HG03439 (cell line): ENCODE data around the gene CSNK1G1.
"Not testable (repeated sequence)": the region's sequence is repeated elsewhere in the genome, so short reads cannot be mapped to it uniquely, and the experiment has no call there.

Experiments
- ATAC-seq: cut with Tn5 transposase; IDR thresholded peaks from one replicate; pipeline ENCODE4 v1.9.1; 2021; ENCODE audit warnings: mild to moderate bottlenecking, moderate library complexity; ENCODE audit not compliant: unreplicated experiment

CSNK1G1 gene

DNA sequence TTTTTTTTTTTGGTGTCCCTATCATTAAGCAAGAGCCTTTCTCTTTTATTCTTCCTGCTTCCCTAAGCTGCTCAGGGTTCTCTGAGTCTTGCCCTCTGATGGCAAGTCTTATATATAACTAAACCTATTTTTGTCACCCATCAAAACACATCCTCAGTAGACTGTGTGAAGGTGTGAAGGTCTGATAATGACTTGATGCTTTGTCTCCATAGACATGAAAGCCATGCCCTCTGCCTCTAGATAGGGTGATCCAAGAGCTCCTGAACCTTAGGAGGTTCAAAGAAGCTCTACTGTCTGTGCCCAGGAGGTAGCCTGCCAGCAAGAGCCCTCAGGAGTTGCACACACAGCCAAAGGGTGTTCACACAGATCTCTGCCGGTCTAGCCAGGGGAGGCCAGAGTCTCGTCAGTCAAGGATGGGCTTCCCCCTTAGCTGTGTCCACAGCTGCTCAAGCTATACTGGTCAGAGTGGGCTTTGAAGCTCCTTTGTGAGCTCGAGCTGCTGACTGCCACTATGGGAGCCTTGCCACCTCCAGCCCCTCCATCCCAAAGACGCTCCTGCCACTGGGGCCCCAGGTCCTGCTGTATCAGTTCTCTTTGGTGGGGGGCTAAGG lies 217.5 kb downstream of the CSNK1G1 start:
- no peak for ATAC-seq

DNA sequence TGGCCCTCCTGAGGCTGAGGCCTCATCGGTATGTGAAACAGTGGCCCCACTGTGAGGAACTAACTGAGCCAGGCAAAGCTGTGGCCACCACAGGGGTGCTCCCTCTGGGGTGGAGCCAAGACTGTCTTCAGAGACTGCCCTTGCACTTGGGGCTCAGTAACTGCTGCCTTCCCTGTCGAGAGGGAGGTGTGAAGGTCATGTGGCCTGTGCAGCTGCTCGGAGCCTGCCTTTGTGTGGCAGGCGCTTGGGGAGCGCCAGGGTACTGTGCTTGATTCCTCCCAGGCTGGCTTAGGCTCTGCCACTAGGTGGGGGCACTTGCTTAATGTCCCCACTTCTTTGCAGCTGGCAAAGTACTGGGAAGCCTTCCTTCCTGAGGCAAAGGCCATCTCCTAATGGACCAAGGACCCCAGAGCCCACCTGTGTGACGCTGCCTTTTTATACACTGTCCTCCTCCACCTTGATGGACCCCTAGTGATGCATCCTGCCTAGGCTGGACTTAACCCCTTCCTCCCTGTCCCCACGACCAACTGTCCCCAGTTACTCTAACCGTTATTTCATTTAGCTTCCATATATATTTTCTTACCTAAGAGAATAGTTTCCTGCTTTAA lies 218.6 kb downstream of the CSNK1G1 start:
- ATAC-seq: no peak

- ATAC-seq: no peak
Observed at GRCh38 chr15:64136347-64136746, 219.6 kb downstream of the CSNK1G1 start.

GRCh38 chr15:64134345-64134829 lies 221.6 kb downstream of the CSNK1G1 start:
- no peak for ATAC-seq

DNA sequence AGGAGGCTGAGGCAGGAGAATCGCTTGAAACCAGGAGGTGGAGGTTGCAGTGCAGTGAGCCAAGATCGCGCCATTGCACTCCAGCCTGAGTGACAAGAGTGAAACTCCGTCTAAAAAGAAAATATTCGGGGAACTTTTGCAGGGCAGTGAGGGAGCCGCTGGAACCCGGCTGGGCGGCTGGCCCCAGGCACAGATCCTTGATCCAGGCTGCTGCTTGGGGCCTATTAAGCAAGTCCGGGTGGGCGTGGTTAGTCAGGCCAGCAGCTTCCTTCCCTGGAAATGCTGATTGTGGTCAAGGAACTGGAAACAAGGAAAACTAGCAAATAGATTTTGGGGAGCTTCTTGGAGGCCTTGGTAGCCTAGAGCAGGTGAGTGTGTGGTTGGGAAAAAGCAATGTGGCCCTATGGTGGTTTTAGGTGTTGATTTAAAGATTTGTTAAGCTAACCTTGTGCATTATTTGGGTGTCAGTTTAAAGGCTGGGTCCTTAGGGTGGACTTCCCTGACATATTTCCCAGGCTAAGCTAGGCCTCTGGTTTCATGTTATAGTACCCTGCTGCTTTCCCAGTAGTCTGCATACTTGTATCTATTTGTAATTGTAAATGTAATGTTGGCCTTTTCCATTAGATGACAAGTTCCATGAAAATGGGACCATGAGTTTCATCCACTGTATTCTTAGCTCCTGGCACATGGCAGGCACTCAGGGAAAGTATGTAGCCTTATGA lies 222.2 kb downstream of the CSNK1G1 start:
- ATAC-seq: no peak

DNA sequence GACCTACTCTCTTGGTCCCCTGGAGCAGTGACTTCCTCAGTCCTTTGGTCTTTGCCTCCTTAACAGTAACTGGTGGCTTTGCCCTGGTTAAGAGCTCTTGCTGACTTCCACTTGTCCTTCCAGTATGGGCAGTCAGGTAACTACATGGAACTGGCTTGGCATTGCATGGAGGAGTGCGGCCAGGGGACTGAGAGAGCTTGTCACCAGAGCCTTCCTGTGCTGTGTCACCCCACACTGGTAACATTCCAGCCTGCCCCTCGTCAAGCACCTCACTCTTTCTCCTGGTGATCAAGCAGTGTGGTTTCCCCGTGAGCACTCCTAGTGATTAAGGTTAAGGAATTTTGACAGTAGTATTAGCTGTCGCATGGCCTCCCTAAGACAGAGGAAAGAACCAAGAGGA lies 223.8 kb downstream of the CSNK1G1 start:
- ATAC-seq: no peak

- ATAC-seq: no peak
Observed at GRCh38 chr15:64131547-64131946, 224.4 kb downstream of the CSNK1G1 start.

- no peak for ATAC-seq
Observed at GRCh38 chr15:64130159-64130558, 225.8 kb downstream of the CSNK1G1 start.

DNA sequence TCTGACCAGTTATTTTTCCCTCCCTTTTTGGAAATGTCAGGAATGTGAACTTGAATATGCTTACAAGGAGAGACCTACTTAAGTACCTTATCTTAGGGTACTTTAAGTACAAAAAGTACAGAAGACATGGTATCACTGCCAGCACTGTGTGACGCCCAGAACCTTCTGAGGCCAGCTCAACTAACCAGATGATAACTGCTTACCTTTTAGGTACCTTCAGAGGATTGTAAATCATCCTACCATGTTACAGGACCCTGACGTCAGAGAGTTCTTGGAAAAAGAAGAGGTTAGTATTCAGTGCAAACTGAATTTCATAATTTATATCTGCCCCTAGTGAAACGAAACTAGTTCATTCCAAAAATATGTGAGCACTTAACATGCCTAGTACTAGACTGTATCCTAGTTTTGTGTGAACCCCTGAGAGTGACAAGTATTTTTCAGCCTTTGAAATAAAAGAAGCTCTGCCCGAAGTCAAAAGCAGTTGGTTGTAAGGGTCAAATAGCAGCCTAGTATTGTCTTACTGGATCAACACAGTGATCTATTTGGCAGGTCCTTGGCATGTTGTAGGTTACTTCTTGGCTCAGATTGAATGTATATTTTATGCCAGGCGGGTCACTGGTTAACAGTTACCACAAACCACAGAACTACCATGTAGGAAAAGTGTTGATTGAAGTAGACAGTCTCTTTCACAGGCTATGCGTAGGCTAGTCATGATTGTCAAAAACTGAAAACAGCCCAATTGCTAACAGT lies 228.3 kb downstream of the CSNK1G1 start:
- ATAC-seq: no peak

GRCh38 chr15:64125978-64126377 lies 230.0 kb downstream of the CSNK1G1 start:
- no peak for ATAC-seq

GRCh38 chr15:64122936-64123351 lies 233.0 kb downstream of the CSNK1G1 start:
- no peak for ATAC-seq

GRCh38 chr15:64122444-64122843 lies 233.5 kb downstream of the CSNK1G1 start:
- ATAC-seq: no peak

GRCh38 chr15:64121614-64122013 lies 234.4 kb downstream of the CSNK1G1 start:
- ATAC-seq: no peak

- ATAC-seq: not testable (repeated sequence)
Observed at GRCh38 chr15:64120322-64120721, 235.7 kb downstream of the CSNK1G1 start.

DNA sequence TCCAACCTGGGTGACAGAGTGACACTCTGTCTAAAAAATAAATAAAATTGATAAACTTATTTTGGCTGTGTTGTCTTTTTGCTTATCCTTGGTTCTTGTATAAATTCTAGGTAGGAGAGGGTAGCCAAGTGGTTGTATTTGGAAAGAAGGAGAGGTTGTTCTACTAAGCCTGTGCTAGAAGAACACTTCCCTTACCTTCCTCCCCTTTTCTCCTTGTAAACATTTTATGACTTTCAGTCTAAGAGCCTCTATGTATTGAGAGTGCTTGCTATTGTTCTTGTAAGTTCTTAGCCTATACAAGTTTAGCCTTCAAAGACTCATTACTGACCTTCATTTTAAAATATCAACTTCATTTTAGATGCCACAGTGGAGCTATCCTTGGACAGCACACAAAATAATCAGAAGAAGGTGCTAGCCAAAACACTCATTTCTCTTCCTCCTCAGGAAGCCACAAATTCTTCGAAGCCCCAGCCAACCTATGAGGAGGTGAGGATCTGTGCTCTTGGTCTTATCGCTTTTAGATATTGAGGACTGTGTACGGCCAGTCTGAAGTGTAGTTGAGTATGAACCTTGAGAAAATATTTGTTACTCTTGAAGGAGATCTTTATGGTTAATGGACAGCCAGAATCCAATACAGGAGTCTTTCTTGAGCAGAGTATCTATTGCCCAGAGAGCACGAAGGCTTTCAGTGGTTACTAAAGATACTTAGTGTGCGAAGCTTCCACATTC lies 238.1 kb downstream of the CSNK1G1 start:
- no peak for ATAC-seq
